ENCODE data around the gene MYO1D. TPM values are rescaled to one million over a fixed set of nuclear protein-coding genes. Genes with fewer than 3 reads are reported as not detected.

Gene MYO1D
- total RNA-seq, 1 experiment from 2014 or later: 1.3 TPM

DNA sequence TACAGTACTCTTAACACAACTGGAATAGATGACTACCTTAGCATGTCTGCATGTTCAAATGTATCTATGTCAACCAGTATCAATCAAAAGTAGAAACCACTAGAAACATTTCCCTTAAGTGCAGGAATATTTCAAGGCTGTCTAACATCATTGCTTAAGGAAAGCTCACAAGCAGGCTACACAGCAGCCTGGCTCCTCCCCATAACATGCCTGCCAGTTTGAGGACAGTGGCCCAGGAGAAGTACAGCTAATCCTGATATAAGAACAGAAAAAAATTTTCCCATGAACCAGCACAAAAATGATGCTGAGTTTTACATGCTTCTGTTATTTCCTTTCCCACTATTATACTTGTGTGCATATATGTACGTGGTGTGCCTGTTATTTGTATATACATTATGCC, 175.1 kb downstream of the MYO1D start:
- in situ Hi-C loops (cut with HindIII; ENCODE audit: low pct_unique_long_range_greater_than_20kb, low sequenced_read_pairs): no loop called here
- intact Hi-C loops (cut with micrococcal nuclease; ENCODE audit: unreplicated experiment): no loop called here
- no peak for ATAC-seq

DNA sequence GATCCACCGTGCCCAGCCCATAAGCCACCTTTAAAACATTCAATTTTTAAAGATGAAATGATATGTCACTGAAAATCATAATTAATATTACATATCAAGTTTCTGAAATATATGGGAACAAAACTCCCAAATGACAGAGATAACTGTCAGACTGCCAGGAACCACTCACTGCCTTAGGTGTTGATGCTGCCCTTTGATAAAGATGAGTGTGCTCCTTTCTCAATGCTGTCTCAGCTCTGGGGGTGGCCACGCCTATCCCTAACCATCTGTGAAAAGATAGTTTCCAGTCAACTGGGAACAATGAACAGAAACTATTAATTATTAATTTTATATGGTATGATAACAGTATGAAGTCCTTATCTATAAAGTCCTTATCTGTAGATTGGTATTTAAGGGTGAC, 177.7 kb downstream of the MYO1D start:
- in situ Hi-C loops (cut with HindIII; ENCODE audit: low pct_unique_long_range_greater_than_20kb, low sequenced_read_pairs) (no loop called here), intact Hi-C loops (cut with micrococcal nuclease; ENCODE audit: unreplicated experiment) (no loop called here)
- Histone ChIP-seq H3K4me1 (ENCODE audit: control insufficient read depth, insufficient read depth, low read length) (no peaks in the 10 kb centered on the region), H3K27me3 (ENCODE audit: control insufficient read depth, insufficient read depth, low read length) (no peaks in the 10 kb centered on the region), H3K27ac (ENCODE audit: low read length) (no peak overlapping the region), H3K36me3 (ENCODE audit: control insufficient read depth, insufficient read depth, low read length) (no peaks in the 10 kb centered on the region), H3K9me3 (ENCODE audit: control insufficient read depth, insufficient read depth, low read depth, low read length) (no peaks in the 10 kb centered on the region), H3K4me3 (ENCODE audit: low read depth in 2 of 2, low read length in 2 of 2) (no peak overlapping the region)
- CTCF ChIA-PET: no interaction called here
- POLR2A ChIA-PET: no interaction called here
- ATAC-seq (no peak), DNase-seq (ENCODE audit: low read depth, low spot score) (no peak)
- TF ChIP-seq POLR2AphosphoS5 (IDR thresholded peaks at IDR 0.05; ENCODE audit: low read depth, low read length) (no peak), TCF7L2 (IDR thresholded peaks at IDR 0.05; ENCODE audit: low read depth, low read length) (no peak), SIN3A (IDR thresholded peaks at IDR 0.05; ENCODE audit: borderline replicate concordance, insufficient read depth, low read depth, low read length) (no peak)
- TF ChIP-seq, protein P1, sequence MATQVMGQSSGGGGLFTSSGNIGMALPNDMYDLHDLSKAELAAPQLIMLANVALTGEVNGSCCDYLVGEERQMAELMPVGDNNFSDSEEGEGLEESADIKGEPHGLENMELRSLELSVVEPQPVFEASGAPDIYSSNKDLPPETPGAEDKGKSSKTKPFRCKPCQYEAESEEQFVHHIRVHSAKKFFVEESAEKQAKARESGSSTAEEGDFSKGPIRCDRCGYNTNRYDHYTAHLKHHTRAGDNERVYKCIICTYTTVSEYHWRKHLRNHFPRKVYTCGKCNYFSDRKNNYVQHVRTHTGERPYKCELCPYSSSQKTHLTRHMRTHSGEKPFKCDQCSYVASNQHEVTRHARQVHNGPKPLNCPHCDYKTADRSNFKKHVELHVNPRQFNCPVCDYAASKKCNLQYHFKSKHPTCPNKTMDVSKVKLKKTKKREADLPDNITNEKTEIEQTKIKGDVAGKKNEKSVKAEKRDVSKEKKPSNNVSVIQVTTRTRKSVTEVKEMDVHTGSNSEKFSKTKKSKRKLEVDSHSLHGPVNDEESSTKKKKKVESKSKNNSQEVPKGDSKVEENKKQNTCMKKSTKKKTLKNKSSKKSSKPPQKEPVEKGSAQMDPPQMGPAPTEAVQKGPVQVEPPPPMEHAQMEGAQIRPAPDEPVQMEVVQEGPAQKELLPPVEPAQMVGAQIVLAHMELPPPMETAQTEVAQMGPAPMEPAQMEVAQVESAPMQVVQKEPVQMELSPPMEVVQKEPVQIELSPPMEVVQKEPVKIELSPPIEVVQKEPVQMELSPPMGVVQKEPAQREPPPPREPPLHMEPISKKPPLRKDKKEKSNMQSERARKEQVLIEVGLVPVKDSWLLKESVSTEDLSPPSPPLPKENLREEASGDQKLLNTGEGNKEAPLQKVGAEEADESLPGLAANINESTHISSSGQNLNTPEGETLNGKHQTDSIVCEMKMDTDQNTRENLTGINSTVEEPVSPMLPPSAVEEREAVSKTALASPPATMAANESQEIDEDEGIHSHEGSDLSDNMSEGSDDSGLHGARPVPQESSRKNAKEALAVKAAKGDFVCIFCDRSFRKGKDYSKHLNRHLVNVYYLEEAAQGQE (IDR thresholded peaks at IDR 0.05; ENCODE audit: insufficient read depth in 1 of 2, low read depth in 2 of 2, low read length in 1 of 2): no peak
- TF ChIP-seq, protein P2, sequence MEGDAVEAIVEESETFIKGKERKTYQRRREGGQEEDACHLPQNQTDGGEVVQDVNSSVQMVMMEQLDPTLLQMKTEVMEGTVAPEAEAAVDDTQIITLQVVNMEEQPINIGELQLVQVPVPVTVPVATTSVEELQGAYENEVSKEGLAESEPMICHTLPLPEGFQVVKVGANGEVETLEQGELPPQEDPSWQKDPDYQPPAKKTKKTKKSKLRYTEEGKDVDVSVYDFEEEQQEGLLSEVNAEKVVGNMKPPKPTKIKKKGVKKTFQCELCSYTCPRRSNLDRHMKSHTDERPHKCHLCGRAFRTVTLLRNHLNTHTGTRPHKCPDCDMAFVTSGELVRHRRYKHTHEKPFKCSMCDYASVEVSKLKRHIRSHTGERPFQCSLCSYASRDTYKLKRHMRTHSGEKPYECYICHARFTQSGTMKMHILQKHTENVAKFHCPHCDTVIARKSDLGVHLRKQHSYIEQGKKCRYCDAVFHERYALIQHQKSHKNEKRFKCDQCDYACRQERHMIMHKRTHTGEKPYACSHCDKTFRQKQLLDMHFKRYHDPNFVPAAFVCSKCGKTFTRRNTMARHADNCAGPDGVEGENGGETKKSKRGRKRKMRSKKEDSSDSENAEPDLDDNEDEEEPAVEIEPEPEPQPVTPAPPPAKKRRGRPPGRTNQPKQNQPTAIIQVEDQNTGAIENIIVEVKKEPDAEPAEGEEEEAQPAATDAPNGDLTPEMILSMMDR (IDR thresholded peaks at IDR 0.05): no peak
- no TSS peak for BruUV-seq (replicated peaks)

More for the DNA sequence above, 175.1 kb downstream of the MYO1D start:
- H3K27me3 ChIP-seq (ENCODE audit: control insufficient read depth, insufficient read depth, low read length): no peaks in the 10 kb centered on the region
- DNase-seq (ENCODE audit: low read depth, low spot score): no peak
- no peaks in the 10 kb centered on the region for H3K36me3 ChIP-seq (ENCODE audit: control insufficient read depth, insufficient read depth, low read length)
- TF ChIP-seq SIN3A (IDR thresholded peaks at IDR 0.05; ENCODE audit: borderline replicate concordance, insufficient read depth, low read depth, low read length) (no peak), POLR2AphosphoS5 (IDR thresholded peaks at IDR 0.05; ENCODE audit: low read depth, low read length) (no peak), TCF7L2 (IDR thresholded peaks at IDR 0.05; ENCODE audit: low read depth, low read length) (no peak)
- TF ChIP-seq, protein P1 (IDR thresholded peaks at IDR 0.05; ENCODE audit: insufficient read depth in 1 of 2, low read depth in 2 of 2, low read length in 1 of 2): no peak
- TF ChIP-seq, protein P2 (IDR thresholded peaks at IDR 0.05): no peak
- no peak overlapping the region for H3K27ac ChIP-seq (ENCODE audit: low read length)
- no peaks in the 10 kb centered on the region for H3K9me3 ChIP-seq (ENCODE audit: control insufficient read depth, insufficient read depth, low read depth, low read length)
- ChIA-PET POLR2A (interaction anchor here (0.5 kb wide), 1 partner anchor 9 kb away, joined by 5 read pairs; no protein-coding TSS in a partner anchor), CTCF (no interaction called here)
- H3K4me3 ChIP-seq (ENCODE audit: low read depth in 2 of 2, low read length in 2 of 2): no peak overlapping the region
- no peaks in the 10 kb centered on the region for H3K4me1 ChIP-seq (ENCODE audit: control insufficient read depth, insufficient read depth, low read length)
- BruUV-seq (replicated peaks): no TSS peak

Data from Panc1 (cell line).